ENCODE data around the gene GLDN.
"Not testable (repeated sequence)": the region's sequence is repeated elsewhere in the genome, so short reads cannot be mapped to it uniquely, and the experiment has no call there.

The GLDN gene

DNA sequence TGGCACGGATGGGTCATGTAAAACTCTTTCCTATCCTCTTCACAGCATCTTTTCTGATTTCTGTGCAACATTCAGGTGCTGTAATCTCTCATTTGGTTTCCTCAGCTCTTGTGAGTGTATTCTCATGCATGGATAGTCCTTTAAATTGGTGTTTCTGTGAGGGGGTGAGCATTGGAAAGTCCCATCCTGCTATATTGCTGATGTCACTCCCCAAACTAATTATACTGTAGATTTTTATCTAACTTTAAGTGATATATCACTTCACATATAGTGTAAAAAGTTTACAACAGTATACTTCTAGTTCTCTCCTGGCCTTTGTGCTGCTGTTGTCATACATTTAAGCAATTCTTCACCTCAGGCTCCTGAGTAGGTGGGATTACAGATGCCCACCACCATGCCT, 102.7 kb downstream of the GLDN start:
- Histone ChIP-seq H3K4me3 (no peak overlapping the region), H3K36me3 (ENCODE audit: insufficient read depth, low read length) (peaks cover 47% of the 10 kb centered on the region), H3K27ac (no peak overlapping the region), H3K9me3 (ENCODE audit: low read depth, low read length) (no peaks in the 10 kb centered on the region), H3K9ac (ENCODE audit: insufficient read length) (no peak overlapping the region)
- no peak for DNase-seq (ENCODE audit: low read depth, low spot score)
- no peak for TF ChIP-seq FOXP2 (optimal IDR thresholded peaks at IDR 0.05; ENCODE audit: control extremely low read depth, extremely low read length, insufficient read depth)
- no peak for TF ChIP-seq EZH2 (IDR thresholded peaks at IDR 0.05)
- TF ChIP-seq POLR2AphosphoS5 (IDR thresholded peaks at IDR 0.05; ENCODE audit: borderline replicate concordance, low read depth, low read length): no peak

DNA sequence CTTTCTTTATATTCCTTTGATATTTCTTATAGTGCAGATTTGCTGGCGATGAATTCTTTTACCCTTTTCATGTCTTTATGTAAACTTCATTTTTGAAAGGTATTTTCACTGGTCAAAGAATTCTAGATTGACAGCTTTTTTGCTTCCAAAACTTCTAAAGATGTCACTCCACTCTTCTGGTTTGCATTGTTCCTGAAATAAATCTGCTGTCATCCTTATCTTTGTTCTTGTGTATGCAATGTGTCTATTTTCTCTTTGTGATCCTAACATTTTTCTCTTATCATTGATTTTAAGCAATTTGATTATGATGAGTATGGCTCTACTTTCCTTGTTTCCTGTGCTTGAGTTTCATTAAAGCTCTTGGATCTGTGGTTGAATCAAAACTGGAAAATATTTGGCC, 103.4 kb downstream of the GLDN start:
- Histone ChIP-seq H3K9me3 (ENCODE audit: low read depth, low read length) (no peaks in the 10 kb centered on the region), H3K27ac (no peak overlapping the region), H3K4me3 (no peak overlapping the region), H3K9ac (ENCODE audit: insufficient read length) (no peak overlapping the region), H3K36me3 (ENCODE audit: insufficient read depth, low read length) (peaks cover 54% of the 10 kb centered on the region)
- DNase-seq (ENCODE audit: low read depth, low spot score): no peak
- TF ChIP-seq POLR2AphosphoS5 (IDR thresholded peaks at IDR 0.05; ENCODE audit: borderline replicate concordance, low read depth, low read length): no peak
- no peak for TF ChIP-seq EZH2 (IDR thresholded peaks at IDR 0.05)
- TF ChIP-seq FOXP2 (optimal IDR thresholded peaks at IDR 0.05; ENCODE audit: control extremely low read depth, extremely low read length, insufficient read depth): no peak

- not testable (repeated sequence) for H3K9ac ChIP-seq (ENCODE audit: insufficient read length); DNase-seq (ENCODE audit: low read depth, low spot score); H3K27ac ChIP-seq; H3K4me3 ChIP-seq; H3K9me3 ChIP-seq (ENCODE audit: low read depth, low read length)
- peaks cover 68% of the 10 kb centered on the region for H3K36me3 ChIP-seq (ENCODE audit: insufficient read depth, low read length)
Measured at GRCh38 chr15:51446029-51446744, 104.7 kb downstream of the GLDN start.

- Histone ChIP-seq H3K36me3 (ENCODE audit: insufficient read depth, low read length) (peaks cover 84% of the 10 kb centered on the region), H3K27ac (no peak overlapping the region), H3K9ac (ENCODE audit: insufficient read length) (no peak overlapping the region), H3K4me3 (no peak overlapping the region), H3K9me3 (ENCODE audit: low read depth, low read length) (no peaks in the 10 kb centered on the region)
- TF ChIP-seq EZH2 (IDR thresholded peaks at IDR 0.05) (no peak), POLR2AphosphoS5 (IDR thresholded peaks at IDR 0.05; ENCODE audit: borderline replicate concordance, low read depth, low read length) (no peak), FOXP2 (optimal IDR thresholded peaks at IDR 0.05; ENCODE audit: control extremely low read depth, extremely low read length, insufficient read depth) (no peak)
- DNase-seq (ENCODE audit: low read depth, low spot score): no peak
Measured at GRCh38 chr15:51447855-51448621, 106.6 kb downstream of the GLDN start.

DNA sequence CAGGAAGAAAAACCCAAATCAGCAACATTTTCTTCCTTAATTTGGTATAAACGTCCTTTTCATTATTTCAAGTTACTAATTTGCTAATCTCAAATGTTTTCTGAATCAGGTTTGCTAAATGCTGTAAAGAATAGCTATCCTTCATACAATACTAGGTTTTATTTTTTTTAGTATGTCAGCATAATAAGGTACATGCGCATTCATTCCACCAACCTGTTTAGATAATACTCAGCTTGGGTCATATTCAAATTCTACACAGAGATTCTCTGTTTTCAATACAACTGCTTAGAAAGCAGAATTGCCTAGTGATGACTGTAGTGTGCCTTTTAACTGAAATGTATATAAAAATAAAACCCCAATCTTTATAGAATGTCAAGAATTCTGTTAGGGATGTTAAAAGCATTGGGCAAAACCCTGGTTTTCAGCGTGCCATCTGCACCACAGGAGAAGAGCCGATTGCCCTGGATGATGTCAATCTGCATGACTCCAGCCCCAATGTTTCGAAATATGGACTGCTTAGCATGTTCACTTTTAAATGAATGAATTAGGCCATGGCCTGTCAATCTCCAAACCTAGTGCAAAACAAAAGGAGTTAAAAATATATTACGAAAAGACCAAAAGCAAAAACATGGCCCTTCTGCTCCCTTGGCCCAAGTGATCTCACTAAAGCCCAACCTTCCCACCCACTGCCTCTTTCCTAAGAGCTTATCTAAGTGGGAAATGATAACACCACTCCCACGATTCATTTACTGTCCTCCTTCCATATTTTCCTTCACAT, 107.4 kb downstream of the GLDN start:
- Histone ChIP-seq H3K27ac (no peak overlapping the region), H3K36me3 (ENCODE audit: insufficient read depth, low read length) (peaks cover 90% of the 10 kb centered on the region), H3K4me3 (no peak overlapping the region), H3K9ac (ENCODE audit: insufficient read length) (no peak overlapping the region), H3K9me3 (ENCODE audit: low read depth, low read length) (no peaks in the 10 kb centered on the region)
- no peak for DNase-seq (ENCODE audit: low read depth, low spot score)
- no peak for TF ChIP-seq FOXP2 (optimal IDR thresholded peaks at IDR 0.05; ENCODE audit: control extremely low read depth, extremely low read length, insufficient read depth)
- TF ChIP-seq POLR2AphosphoS5 (IDR thresholded peaks at IDR 0.05; ENCODE audit: borderline replicate concordance, low read depth, low read length): no peak
- no peak for TF ChIP-seq EZH2 (IDR thresholded peaks at IDR 0.05)

GRCh38 chr15:51450001-51450400, 108.5 kb downstream of the GLDN start:
- Histone ChIP-seq H3K9ac (ENCODE audit: insufficient read length) (no peak overlapping the region), H3K27ac (no peak overlapping the region), H3K9me3 (ENCODE audit: low read depth, low read length) (no peaks in the 10 kb centered on the region), H3K36me3 (ENCODE audit: insufficient read depth, low read length) (peaks cover 92% of the 10 kb centered on the region), H3K4me3 (no peak overlapping the region)
- DNase-seq (ENCODE audit: low read depth, low spot score): no peak
- TF ChIP-seq FOXP2 (optimal IDR thresholded peaks at IDR 0.05; ENCODE audit: control extremely low read depth, extremely low read length, insufficient read depth) (no peak), EZH2 (IDR thresholded peaks at IDR 0.05) (no peak), POLR2AphosphoS5 (IDR thresholded peaks at IDR 0.05; ENCODE audit: borderline replicate concordance, low read depth, low read length) (no peak)
